HepG2 (cell line): ENCODE measurements around the gene UBR1. TPM values are rescaled to one million over a fixed set of nuclear protein-coding genes. Genes with fewer than 3 reads are reported as not detected.

Source experiments
- ARID2 ChIP-seq: sonication (generic); formaldehyde crosslinking; IDR thresholded peaks from 2 replicates; pipeline ENCODE4 v1.8.1; 2022; ENCODE audit warnings: mild to moderate bottlenecking, missing genetic modification reagents, borderline replicate concordance
- CCDC6 ChIP-seq: sonication (generic); formaldehyde crosslinking; IDR thresholded peaks from 2 replicates; pipeline ENCODE4 v1.8.1; 2022; ENCODE audit warnings: mild to moderate bottlenecking, missing genetic modification reagents, moderate library complexity
- MAFF ChIP-seq: IDR thresholded peaks from 2 replicates; pipeline ENCODE4 v1.6.1; 2011; ENCODE audit warnings: low read depth, low read length, improper control_type of control experiment
- SIN3A ChIP-seq: IDR thresholded peaks from 2 replicates; pipeline ENCODE4 v1.6.1; 2011; ENCODE audit warnings: low read depth, mild to moderate bottlenecking, control low read depth, low read length, borderline replicate concordance
- STAT5B ChIP-seq: sonication (generic); formaldehyde crosslinking; IDR thresholded peaks from 2 replicates; pipeline ENCODE4 v1.4.0; 2020; ENCODE audit warnings: missing genetic modification reagents
- polyA plus RNA-seq, 8 experiments: library from polyadenylated mRNA; depleted of rRNA in 3 of 8; stranded (reverse) in 7 of 8; unstranded in 1 of 8; fragments of >200 nt; fragmentation: Illumina TruSeq in 4 of 8; extraction: Trizol in 4 of 8; gene quantifications; 2 replicates each; pipeline versions ENCODE4 v1.2.1 to v1.2.3, GENCODE V29; 2011 to 2016; ENCODE audit warnings: low read depth in 4 of 8, missing spikeins in 1 of 8, mixed read lengths in 1 of 8; ENCODE audit not compliant: insufficient read depth in 1 of 8
- total RNA-seq, 5 experiments: library from RNA; depleted of rRNA; stranded (reverse); fragments of >200 nt; fragmentation: Illumina TruSeq; extraction: Trizol; gene quantifications; 2 replicates each; pipeline ENCODE4 v1.2.3, GENCODE V29; 2016; ENCODE audit warnings: low read depth in 1 of 5
- TF ChIP-seq, protein P1 (sequence below): sonication (generic); formaldehyde crosslinking; IDR thresholded peaks from 2 replicates; pipeline ENCODE4 v1.4.0; 2020; ENCODE audit warnings: mild to moderate bottlenecking, missing genetic modification reagents
- TF ChIP-seq, protein P2 (sequence below): sonication (generic); formaldehyde crosslinking; IDR thresholded peaks from 2 replicates; pipeline ENCODE4 v1.5.0; 2020; ENCODE audit warnings: mild to moderate bottlenecking, missing genetic modification reagents, borderline replicate concordance
- TF ChIP-seq, protein P3 (sequence below): sonication (generic); formaldehyde crosslinking; IDR thresholded peaks from 2 replicates; pipeline ENCODE4 v1.5.0; 2020; ENCODE audit warnings: mild to moderate bottlenecking, missing genetic modification reagents
- TF ChIP-seq, protein P4 (sequence below): sonication (generic); formaldehyde crosslinking; IDR thresholded peaks from 2 replicates; pipeline ENCODE4 v1.4.0; 2020; ENCODE audit warnings: missing genetic modification reagents

Gene UBR1
- total and polyA plus RNA-seq, 2 of the 13 experiments (the other 11 are each of a cell fraction or from before 2014, with no cell fraction given) = 6.4 to 18.0 TPM

DNA sequence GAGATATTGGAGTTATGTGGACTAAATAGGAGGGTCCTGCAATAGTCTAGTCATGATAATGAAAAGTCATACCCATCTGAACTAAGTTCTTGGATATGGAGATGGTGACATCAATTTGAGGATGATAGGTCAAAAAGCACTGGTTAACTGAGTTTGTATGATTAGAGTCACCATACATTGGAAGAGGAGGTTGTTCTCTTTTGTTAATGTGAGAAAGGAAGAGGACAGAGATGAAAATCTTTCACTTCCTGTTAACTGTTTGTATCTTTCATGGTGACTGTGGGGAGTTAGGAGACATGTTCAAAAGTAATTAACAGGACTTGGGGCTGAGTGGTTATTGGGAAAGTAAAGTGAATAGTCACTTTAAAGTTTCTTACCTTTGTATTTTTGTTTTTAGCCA, 38.7 kb upstream of the UBR1 start (continued):
- TF ChIP-seq, protein P1, sequence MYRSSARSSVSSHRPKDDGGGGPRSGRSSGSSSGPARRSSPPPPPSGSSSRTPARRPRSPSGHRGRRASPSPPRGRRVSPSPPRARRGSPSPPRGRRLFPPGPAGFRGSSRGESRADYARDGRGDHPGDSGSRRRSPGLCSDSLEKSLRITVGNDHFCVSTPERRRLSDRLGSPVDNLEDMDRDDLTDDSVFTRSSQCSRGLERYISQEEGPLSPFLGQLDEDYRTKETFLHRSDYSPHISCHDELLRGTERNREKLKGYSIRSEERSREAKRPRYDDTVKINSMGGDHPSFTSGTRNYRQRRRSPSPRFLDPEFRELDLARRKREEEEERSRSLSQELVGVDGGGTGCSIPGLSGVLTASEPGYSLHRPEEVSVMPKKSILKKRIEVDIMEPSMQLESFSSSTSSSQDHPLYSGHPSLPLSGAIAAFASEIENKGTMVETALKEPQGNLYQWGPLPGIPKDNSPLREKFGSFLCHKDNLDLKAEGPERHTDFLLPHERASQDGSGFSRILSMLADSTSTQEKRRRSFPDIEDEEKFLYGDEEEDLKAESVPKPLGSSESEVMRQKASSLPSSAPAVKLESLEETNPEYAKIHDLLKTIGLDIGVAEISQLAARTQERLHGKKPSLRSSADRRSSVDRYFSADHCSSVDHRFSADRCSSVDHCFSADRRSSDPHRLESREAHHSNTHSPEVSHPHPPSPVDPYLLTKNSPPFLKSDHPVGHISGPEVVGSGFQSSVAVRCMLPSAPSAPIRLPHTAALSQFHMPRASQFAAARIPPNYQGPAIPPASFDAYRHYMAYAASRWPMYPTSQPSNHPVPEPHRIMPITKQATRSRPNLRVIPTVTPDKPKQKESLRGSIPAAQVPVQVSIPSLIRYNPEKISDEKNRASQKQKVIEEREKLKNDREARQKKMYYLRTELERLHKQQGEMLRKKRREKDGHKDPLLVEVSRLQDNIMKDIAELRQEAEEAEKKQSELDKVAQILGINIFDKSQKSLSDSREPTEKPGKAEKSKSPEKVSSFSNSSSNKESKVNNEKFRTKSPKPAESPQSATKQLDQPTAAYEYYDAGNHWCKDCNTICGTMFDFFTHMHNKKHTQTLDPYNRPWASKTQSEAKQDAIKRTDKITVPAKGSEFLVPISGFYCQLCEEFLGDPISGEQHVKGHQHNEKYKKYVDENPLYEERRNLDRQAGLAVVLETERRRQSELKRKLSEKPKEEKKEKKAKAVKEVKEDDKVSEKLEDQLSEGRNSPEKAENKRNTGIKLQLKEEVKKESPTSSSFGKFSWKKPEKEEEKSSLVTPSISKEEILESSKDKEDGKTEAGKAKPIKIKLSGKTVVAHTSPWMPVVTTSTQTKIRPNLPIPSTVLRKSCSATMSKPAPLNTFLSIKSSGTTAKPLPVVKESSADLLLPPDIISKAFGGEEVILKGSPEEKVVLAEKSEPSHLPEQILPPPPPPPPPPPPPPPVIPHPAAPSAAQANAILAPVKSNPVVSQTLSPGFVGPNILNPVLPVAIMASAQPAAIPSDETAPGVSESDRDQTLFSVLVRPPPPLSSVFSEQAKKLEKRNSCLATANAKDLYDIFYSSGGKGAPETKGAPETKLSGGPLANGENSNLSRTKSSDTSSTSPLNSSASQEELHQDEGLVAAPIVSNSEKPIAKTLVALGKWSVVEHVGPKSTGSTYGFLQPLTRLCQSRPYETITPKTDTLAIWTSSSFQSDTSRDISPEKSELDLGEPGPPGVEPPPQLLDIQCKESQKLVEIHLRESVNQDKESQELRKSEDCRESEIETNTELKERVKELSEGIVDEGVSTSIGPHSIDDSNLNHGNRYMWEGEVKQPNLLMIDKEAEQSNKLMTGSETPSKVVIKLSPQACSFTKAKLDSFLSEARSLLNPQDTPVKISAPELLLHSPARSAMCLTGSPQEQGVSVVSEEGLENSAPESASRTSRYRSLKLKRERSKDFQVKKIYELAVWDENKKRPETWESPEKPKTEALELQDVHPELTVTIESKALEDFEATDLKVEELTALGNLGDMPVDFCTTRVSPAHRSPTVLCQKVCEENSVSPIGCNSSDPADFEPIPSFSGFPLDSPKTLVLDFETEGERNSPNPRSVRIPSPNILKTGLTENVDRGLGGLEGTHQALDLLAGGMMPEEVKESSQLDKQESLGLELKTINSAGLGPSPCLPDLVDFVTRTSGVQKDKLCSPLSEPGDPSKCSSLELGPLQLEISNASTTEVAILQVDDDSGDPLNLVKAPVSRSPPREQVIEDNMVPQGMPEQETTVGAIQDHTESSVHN = no peak
- TF ChIP-seq STAT5B (CRISPR knock-in tag) (no peak), CCDC6 (CRISPR knock-in tag) (no peak), ARID2 (no peak), MAFF (no peak), SIN3A (no peak)
- TF ChIP-seq, protein P2, sequence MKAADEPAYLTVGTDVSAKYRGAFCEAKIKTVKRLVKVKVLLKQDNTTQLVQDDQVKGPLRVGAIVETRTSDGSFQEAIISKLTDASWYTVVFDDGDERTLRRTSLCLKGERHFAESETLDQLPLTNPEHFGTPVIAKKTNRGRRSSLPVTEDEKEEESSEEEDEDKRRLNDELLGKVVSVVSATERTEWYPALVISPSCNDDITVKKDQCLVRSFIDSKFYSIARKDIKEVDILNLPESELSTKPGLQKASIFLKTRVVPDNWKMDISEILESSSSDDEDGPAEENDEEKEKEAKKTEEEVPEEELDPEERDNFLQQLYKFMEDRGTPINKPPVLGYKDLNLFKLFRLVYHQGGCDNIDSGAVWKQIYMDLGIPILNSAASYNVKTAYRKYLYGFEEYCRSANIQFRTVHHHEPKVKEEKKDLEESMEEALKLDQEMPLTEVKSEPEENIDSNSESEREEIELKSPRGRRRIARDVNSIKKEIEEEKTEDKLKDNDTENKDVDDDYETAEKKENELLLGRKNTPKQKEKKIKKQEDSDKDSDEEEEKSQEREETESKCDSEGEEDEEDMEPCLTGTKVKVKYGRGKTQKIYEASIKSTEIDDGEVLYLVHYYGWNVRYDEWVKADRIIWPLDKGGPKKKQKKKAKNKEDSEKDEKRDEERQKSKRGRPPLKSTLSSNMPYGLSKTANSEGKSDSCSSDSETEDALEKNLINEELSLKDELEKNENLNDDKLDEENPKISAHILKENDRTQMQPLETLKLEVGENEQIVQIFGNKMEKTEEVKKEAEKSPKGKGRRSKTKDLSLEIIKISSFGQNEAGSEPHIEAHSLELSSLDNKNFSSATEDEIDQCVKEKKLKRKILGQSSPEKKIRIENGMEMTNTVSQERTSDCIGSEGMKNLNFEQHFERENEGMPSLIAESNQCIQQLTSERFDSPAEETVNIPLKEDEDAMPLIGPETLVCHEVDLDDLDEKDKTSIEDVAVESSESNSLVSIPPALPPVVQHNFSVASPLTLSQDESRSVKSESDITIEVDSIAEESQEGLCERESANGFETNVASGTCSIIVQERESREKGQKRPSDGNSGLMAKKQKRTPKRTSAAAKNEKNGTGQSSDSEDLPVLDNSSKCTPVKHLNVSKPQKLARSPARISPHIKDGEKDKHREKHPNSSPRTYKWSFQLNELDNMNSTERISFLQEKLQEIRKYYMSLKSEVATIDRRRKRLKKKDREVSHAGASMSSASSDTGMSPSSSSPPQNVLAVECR (CRISPR knock-in tag) = no peak
- TF ChIP-seq, protein P3, sequence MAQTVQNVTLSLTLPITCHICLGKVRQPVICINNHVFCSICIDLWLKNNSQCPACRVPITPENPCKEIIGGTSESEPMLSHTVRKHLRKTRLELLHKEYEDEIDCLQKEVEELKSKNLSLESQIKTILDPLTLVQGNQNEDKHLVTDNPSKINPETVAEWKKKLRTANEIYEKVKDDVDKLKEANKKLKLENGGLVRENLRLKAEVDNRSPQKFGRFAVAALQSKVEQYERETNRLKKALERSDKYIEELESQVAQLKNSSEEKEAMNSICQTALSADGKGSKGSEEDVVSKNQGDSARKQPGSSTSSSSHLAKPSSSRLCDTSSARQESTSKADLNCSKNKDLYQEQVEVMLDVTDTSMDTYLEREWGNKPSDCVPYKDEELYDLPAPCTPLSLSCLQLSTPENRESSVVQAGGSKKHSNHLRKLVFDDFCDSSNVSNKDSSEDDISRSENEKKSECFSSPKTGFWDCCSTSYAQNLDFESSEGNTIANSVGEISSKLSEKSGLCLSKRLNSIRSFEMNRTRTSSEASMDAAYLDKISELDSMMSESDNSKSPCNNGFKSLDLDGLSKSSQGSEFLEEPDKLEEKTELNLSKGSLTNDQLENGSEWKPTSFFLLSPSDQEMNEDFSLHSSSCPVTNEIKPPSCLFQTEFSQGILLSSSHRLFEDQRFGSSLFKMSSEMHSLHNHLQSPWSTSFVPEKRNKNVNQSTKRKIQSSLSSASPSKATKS (CRISPR knock-in tag) = no peak
- TF ChIP-seq, protein P4, sequence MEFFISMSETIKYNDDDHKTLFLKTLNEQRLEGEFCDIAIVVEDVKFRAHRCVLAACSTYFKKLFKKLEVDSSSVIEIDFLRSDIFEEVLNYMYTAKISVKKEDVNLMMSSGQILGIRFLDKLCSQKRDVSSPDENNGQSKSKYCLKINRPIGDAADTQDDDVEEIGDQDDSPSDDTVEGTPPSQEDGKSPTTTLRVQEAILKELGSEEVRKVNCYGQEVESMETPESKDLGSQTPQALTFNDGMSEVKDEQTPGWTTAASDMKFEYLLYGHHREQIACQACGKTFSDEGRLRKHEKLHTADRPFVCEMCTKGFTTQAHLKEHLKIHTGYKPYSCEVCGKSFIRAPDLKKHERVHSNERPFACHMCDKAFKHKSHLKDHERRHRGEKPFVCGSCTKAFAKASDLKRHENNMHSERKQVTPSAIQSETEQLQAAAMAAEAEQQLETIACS = no peak
